ENCODE data around the gene HSPA4. TPM values are rescaled to one million over a fixed set of nuclear protein-coding genes. Genes with fewer than 3 reads are reported as not detected.
"Not testable (repeated sequence)": the region's sequence is repeated elsewhere in the genome, so short reads cannot be mapped to it uniquely, and the experiment has no call there.

Gene HSPA4
- total and polyA plus RNA-seq, 2 of the 4 experiments (the other 2 are of a cell fraction) = 34.9 to 120 TPM

DNA sequence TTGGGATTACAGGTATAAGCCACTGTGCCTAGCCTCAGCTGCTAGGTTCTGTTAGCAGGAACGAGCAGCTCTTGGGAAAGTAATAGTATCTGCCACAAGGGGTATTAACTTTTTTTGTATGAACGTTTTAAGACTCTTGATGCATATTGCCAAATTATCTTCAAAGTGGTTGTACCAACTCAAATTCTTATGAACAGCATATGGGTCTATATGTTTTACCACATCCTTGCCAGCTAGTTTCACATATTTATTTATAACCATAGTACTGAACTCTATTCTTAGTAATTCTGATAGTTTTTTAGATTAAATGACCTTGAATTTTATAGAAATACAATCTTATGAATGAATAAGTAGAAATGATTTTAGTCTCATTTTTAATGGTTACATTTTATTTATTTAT lies 80.9 kb downstream of the HSPA4 start:
- BruUV-seq (replicated peaks) = no TSS peak
- POLR2A ChIA-PET (ENCODE audit: unreplicated experiment) = no interaction called here
- Histone ChIP-seq H3K4me3 (ENCODE audit: insufficient read depth, low read depth, low read length) (no peak overlapping the region), H3K4me1 (ENCODE audit: control insufficient read depth, insufficient read depth, low read length) (no peaks in the 10 kb centered on the region), H4K91ac (ENCODE audit: insufficient read depth, low read depth, low read length) (no peak overlapping the region), H3K79me1 (ENCODE audit: low read depth in 1 of 2, low read length in 2 of 2) (no peaks in the 10 kb centered on the region), H4K20me1 (ENCODE audit: insufficient read depth, low read length) (no peaks in the 10 kb centered on the region), H2AK9ac (replicated peaks; ENCODE audit: low read depth, low read length, poor library complexity) (no peak overlapping the region), H3K23ac (ENCODE audit: low read depth, low read length) (no peak overlapping the region), H3K4ac (ENCODE audit: low read depth, low read length) (no peak overlapping the region), H3K18ac (ENCODE audit: low read depth, low read length) (no peak overlapping the region), H4K5ac (ENCODE audit: low read depth, low read length) (no peak overlapping the region), H3K9me3 (ENCODE audit: control insufficient read depth, insufficient read depth, low read length) (no peaks in the 10 kb centered on the region), H3K56ac (ENCODE audit: extremely low read depth, insufficient read depth, low read length) (no peak overlapping the region), H3K9ac (ENCODE audit: low read depth, low read length) (no peak overlapping the region), H4K8ac (ENCODE audit: low read depth in 2 of 2, low read length in 2 of 2) (no peak overlapping the region), H2BK15ac (ENCODE audit: low read depth, low read length) (no peak overlapping the region), H3K14ac (replicated peaks; ENCODE audit: low read depth, low read length) (no peak overlapping the region), H2AFZ (replicated peaks; ENCODE audit: low read length, poor library complexity) (no peak overlapping the region), H2BK20ac (ENCODE audit: low read depth, low read length) (no peak overlapping the region), H3K27me3 (ENCODE audit: control insufficient read depth, insufficient read depth, low read length) (peaks cover 11% of the 10 kb centered on the region; the same call in 1 of the 2 replicates), H2BK5ac (ENCODE audit: low read depth, low read length, poor library complexity, severe bottlenecking) (no peak overlapping the region), H3K27ac (ENCODE audit: insufficient read depth, low read length) (no peak overlapping the region), H2BK120ac (ENCODE audit: low read depth, low read length) (no peak overlapping the region), H3K4me2 (ENCODE audit: low read depth, low read length) (no peak overlapping the region), H3K36me3 (ENCODE audit: control insufficient read depth, insufficient read depth, low read length) (no peaks in the 10 kb centered on the region), H2AK5ac (ENCODE audit: low read depth, low read length) (no peak overlapping the region), H3K9me1 (ENCODE audit: insufficient read depth, low read length) (no peaks in the 10 kb centered on the region)
- DNase-seq = no peak
- TF ChIP-seq RCOR1 (IDR thresholded peaks at IDR 0.05; ENCODE audit: insufficient replicate concordance, low read length) (no peak), NFE2L2 (IDR thresholded peaks at IDR 0.05; ENCODE audit: low read depth, low read length) (no peak), RFX5 (IDR thresholded peaks at IDR 0.05; ENCODE audit: low read depth, low read length) (no peak), CHD1 (IDR thresholded peaks at IDR 0.05; ENCODE audit: low read depth, low read length) (no peak), RAD21 (IDR thresholded peaks at IDR 0.05; ENCODE audit: low read length) (no peak)
- dilution Hi-C loops (cut with HindIII; ENCODE audit: low sequenced_read_pairs, unreplicated experiment) = no loop called here
- intact Hi-C loops (cut with micrococcal nuclease) = no loop called here
- no peak for ATAC-seq (ENCODE audit: low read depth)
- no CpG with 5 or more reads among the region's 2 CpGs for WGBS, 2 experiments (ENCODE audit: extremely low coverage in 2 of 2, insufficient read length in 1 of 2)
- in situ Hi-C loops (cut with MboI; ENCODE audit: low sequenced_read_pairs) = no loop called here
- CTCF ChIA-PET = no interaction called here

GRCh38 chr5:133133241-133133640 lies 81.4 kb downstream of the HSPA4 start:
- H3K4ac ChIP-seq (ENCODE audit: low read depth, low read length); H3K18ac ChIP-seq (ENCODE audit: low read depth, low read length); H2BK15ac ChIP-seq (ENCODE audit: low read depth, low read length); H3K4me2 ChIP-seq (ENCODE audit: low read depth, low read length); CTCF ChIA-PET; H3K27me3 ChIP-seq (ENCODE audit: control insufficient read depth, insufficient read depth, low read length); POLR2A ChIA-PET (ENCODE audit: unreplicated experiment); H3K56ac ChIP-seq (ENCODE audit: extremely low read depth, insufficient read depth, low read length); H3K14ac ChIP-seq (replicated peaks; ENCODE audit: low read depth, low read length); H4K5ac ChIP-seq (ENCODE audit: low read depth, low read length); H2BK120ac ChIP-seq (ENCODE audit: low read depth, low read length); H3K9ac ChIP-seq (ENCODE audit: low read depth, low read length); H3K27ac ChIP-seq (ENCODE audit: insufficient read depth, low read length); H2BK20ac ChIP-seq (ENCODE audit: low read depth, low read length); H3K9me3 ChIP-seq (ENCODE audit: control insufficient read depth, insufficient read depth, low read length); H4K8ac ChIP-seq (ENCODE audit: low read depth in 2 of 2, low read length in 2 of 2); H3K9me1 ChIP-seq (ENCODE audit: insufficient read depth, low read length); H3K36me3 ChIP-seq (ENCODE audit: control insufficient read depth, insufficient read depth, low read length); dilution Hi-C loops (cut with HindIII; ENCODE audit: low sequenced_read_pairs, unreplicated experiment); H2BK5ac ChIP-seq (ENCODE audit: low read depth, low read length, poor library complexity, severe bottlenecking); H2AK9ac ChIP-seq (replicated peaks; ENCODE audit: low read depth, low read length, poor library complexity); DNase-seq; H3K79me1 ChIP-seq (ENCODE audit: low read depth in 1 of 2, low read length in 2 of 2); BruUV-seq (replicated peaks); H2AK5ac ChIP-seq (ENCODE audit: low read depth, low read length); intact Hi-C loops (cut with micrococcal nuclease); H4K20me1 ChIP-seq (ENCODE audit: insufficient read depth, low read length); H3K4me1 ChIP-seq (ENCODE audit: control insufficient read depth, insufficient read depth, low read length); H3K4me3 ChIP-seq (ENCODE audit: insufficient read depth, low read depth, low read length); H4K91ac ChIP-seq (ENCODE audit: insufficient read depth, low read depth, low read length); ATAC-seq (ENCODE audit: low read depth); in situ Hi-C loops (cut with MboI; ENCODE audit: low sequenced_read_pairs); H2AFZ ChIP-seq (replicated peaks; ENCODE audit: low read length, poor library complexity); H3K23ac ChIP-seq (ENCODE audit: low read depth, low read length): not testable (repeated sequence)
- WGBS, 2 experiments (ENCODE audit: extremely low coverage in 2 of 2, insufficient read length in 1 of 2) = no CpG with 5 or more reads among the region's 5 CpGs
